ENCODE data around the gene C2CD4D.

The C2CD4D gene

GRCh38 chr1:151822404-151822803, 17.2 kb downstream of the C2CD4D start:
- no peak for TF ChIP-seq CTCF (conservative IDR thresholded peaks at IDR 0.05; ENCODE audit: control insufficient read depth, insufficient read depth, low read depth, low read length)
- no peak overlapping the region for H3K4me3 ChIP-seq (ENCODE audit: control insufficient read depth, low read depth, low read length)
- no peak for DNase-seq (ENCODE audit: low read depth)

- no peak for TF ChIP-seq CTCF (conservative IDR thresholded peaks at IDR 0.05; ENCODE audit: control insufficient read depth, insufficient read depth, low read depth, low read length)
- no peak for DNase-seq (ENCODE audit: low read depth)
Measured at GRCh38 chr1:151820940-151821339, 18.7 kb downstream of the C2CD4D start.

GRCh38 chr1:151819976-151820623, 19.5 kb downstream of the C2CD4D start:
- DNase-seq (ENCODE audit: low read depth), result no peak

More at GRCh38 chr1:151820940-151821339, 18.7 kb downstream of the C2CD4D start:
- no peak overlapping the region for H3K4me3 ChIP-seq (ENCODE audit: control insufficient read depth, low read depth, low read length)

GRCh38 chr1:151819227-151819835, 20.3 kb downstream of the C2CD4D start:
- no peak overlapping the region for H3K4me3 ChIP-seq (ENCODE audit: control insufficient read depth, low read depth, low read length)
- no peak for DNase-seq (ENCODE audit: low read depth)
- no peak for TF ChIP-seq CTCF (conservative IDR thresholded peaks at IDR 0.05; ENCODE audit: control insufficient read depth, insufficient read depth, low read depth, low read length)

More at GRCh38 chr1:151819976-151820623, 19.5 kb downstream of the C2CD4D start:
- no peak overlapping the region for H3K4me3 ChIP-seq (ENCODE audit: control insufficient read depth, low read depth, low read length)
- TF ChIP-seq CTCF (conservative IDR thresholded peaks at IDR 0.05; ENCODE audit: control insufficient read depth, insufficient read depth, low read depth, low read length), result no peak

- no peak overlapping the region for H3K4me3 ChIP-seq (ENCODE audit: control insufficient read depth, low read depth, low read length)
- no peak for TF ChIP-seq CTCF (conservative IDR thresholded peaks at IDR 0.05; ENCODE audit: control insufficient read depth, insufficient read depth, low read depth, low read length)
- no peak for DNase-seq (ENCODE audit: low read depth)
Measured at GRCh38 chr1:151817353-151817730, 22.3 kb downstream of the C2CD4D start.

GRCh38 chr1:151816548-151817352, 22.9 kb downstream of the C2CD4D start:
- TF ChIP-seq CTCF (conservative IDR thresholded peaks at IDR 0.05; ENCODE audit: control insufficient read depth, insufficient read depth, low read depth, low read length), result no peak
- no peak for DNase-seq (ENCODE audit: low read depth)
- no peak overlapping the region for H3K4me3 ChIP-seq (ENCODE audit: control insufficient read depth, low read depth, low read length)

Measured in fibroblast of mammary gland (primary cell).